Cerebellar nuclear complex (tissue), 1 donor: Measurements from ENCODE around the gene MYO16.

Experiments
- DNase-seq, 2 experiments: peaks; one replicate each; lab custom pipeline; 2025; lab: John Stamatoyannopoulos, UW

MYO16 gene

DNA sequence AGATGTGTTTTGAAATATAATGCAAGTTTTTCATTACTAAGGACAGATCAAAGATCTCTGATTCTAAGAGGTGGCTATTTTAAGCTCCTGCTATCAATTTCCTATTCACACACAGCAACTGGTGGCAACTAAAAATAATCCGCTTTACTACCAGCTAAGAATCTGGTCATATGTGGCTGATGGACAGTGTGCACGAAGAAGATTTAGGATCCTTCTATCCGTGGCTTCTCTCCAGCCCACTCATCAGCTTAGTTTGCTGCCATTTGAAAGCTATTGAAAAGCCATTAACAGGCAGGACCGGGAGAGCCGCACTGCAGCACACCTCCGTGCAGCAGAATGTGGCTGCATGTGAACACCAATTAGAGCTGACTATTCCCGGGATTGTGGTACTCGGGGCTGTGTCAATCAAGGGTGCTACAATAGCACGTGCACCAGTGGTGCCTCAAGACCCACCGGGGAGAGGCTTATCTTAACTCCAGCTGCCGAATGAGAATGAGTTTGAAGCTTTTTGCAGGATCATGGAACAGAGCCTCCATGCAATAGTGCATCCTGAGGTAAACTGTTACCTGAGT is at the start of gene MYO16:
TSS of gene MYO16 (plus strand) at position 431 of the 572 bp plus-strand sequence. CDS start 234 bp downstream, outside the sequence.
- no peak for DNase-seq

DNA sequence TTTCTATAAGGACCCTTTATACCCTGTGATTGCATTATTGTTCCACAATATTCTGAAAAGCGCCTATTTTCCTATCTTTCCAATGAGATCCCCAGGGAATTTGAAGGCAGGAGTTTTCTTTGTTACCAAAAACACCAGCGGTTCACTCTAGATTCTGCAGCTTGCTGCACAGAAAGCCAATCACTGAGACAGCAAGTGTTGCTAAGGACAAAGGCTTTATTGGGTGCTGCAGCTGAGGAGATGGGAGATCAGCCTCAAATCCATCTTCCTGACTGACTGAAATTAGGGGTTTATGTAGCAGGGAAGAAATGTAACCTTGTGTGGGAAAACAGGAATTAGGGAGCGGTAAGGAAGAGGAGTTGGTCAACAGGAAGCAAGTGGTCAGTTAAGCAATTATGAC is 42.6 kb upstream of the MYO16 start:
- no peak for DNase-seq

DNA sequence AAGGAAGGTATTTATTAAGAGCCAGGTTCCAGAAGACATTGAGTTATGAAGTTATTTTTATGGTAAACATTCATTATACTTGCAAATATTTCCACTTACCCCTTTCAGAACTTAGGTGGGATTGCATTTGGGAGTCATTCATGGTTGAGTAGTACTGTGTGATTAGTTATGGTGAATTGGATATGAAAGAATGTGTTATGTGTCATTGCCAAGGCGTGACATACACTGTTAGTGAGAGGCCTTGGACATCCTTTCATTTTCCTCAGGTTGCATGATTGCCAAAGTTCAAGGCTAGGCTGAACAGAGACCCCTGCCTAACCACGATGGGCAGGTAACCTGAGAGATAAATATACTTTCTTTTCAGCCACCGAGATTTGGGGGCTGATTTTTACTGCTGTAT is 40.9 kb upstream of the MYO16 start:
- DNase-seq: no peak

DNA sequence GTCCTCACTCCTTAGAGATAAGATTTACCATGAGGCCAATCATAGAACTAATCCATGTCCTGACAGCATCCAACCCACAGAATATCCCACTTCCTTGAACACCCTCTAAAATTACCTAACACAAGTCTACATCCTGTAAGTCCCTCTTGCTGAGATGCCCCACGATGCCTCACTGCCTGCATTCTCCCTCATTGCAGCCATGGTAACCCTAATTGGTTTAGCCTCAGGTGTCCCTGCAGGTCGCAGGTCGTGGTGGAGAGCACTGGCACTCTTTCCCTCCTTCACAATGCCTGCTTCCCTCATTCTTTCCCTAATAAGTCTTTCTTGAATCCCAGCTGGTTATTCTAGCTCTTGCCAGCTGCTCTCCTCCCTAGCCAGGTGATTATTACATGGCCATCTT is 35.3 kb upstream of the MYO16 start:
- DNase-seq: no peak

DNA sequence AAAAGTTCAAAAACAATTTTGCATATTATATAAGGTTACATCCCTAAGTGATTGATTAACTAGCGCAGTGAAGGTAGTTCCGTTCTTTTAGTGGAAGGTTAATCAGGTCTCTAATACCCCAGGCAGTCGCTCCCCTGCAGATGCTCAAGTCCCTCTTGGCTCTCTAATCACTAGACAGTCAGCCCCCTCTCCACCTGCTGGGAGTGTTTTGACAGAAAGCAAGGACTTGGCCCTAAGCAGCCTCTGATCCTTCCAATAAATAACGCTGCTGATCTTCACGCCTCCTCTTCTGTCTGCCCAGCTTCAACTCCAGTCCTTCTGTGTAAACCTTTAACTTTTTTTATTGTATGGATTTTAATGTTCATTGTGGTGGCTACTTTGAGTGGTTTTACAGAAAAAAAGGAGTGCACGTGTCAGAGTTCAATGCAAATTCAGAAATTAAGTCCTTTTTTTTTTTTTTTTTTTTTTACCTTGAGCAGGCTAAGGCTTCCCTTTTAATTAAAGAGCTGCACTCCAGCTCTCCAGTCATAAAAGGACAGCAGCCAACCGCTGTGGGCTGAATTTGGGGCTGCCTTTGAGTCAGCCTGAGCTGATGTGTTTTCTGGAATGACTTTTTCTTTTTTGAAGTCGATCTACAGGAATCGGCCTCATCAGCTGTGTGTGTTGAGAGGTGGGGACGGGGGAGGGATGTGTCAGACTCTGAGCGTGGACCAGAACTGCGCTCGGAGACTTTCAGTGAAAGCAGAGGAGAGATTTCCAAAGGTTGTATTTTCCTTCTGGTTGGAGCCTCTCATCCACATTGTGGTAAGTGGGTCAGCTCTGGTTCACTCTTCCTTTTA is 33.8 kb upstream of the MYO16 start:
- DNase-seq: no peak

DNA sequence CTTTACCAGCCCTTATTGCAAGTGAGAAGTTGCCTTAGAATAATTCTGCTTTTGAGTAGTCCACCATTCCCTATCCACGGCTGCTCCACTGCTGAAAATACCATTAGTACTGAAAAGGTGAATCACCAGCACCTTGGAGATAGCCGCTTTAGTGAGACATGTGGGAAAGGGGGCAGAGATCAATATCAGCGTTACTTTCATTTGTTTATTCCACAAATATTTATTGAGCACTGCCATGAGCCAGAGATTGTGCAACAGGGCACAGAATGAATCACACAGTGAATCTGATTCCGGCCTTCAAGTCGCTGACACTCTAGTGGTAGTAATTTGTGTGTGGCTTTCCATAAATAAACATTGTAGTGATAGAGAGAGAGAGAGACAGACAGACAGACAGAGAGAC is 31.5 kb upstream of the MYO16 start:
- no peak for DNase-seq

DNA sequence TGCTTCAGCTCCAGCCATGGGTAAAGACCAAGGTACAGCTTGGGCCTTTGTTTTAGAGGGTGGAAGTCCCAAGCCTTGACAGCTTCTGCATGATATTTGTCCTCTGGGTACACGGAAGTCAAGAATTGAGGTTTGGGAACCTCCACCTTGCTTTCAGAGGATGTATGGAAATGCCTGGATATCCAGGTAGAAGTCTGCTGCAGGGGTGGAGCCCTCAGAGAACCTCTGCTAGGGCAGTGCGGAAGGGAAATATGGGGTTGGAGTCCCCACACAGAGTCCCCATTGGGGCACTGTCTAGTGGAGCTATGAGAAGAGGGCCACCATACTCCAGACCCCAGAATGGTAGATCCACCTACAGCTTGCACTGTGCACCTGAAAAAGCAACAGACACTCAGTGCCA is 23.0 kb upstream of the MYO16 start:
- no peak for DNase-seq

DNA sequence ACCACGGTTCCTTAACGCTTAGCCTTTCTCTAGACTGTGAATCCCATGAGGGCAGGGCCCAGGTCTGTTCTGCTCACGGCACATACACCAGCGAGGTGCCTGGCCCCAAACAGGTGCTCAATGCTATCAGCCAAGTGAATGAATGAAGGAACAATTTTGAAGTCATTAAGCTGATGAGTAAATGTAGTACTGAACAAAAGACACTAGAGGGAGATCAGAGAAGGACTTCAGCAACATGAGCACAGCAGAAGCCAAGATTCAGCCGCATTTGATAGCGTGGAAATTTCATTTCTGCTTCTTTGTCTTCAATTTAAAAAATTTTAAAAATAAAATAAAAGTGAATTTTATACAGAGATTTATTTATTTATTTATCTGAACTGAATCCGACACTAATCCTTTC is 20.1 kb upstream of the MYO16 start:
- DNase-seq: no peak

DNA sequence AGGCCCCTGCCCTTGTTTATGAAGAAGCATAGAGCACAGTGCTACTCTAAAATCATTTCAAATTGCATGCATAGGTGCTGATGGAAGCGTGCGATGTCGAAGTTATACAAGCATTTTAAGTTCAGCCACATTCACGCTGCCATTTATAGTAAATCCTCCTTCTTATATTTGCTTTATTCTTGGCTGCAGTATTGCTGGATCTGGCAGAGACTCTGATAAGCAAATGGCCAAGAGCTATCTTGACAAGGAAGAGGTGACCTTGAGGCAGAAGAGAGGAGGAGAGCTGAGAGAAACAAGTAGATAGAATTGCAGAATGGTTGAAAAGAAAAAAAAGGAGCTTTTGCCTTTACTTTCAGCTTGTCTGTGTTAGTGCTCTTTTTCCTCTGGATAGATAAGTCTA is 18.9 kb upstream of the MYO16 start:
- DNase-seq: no peak

DNA sequence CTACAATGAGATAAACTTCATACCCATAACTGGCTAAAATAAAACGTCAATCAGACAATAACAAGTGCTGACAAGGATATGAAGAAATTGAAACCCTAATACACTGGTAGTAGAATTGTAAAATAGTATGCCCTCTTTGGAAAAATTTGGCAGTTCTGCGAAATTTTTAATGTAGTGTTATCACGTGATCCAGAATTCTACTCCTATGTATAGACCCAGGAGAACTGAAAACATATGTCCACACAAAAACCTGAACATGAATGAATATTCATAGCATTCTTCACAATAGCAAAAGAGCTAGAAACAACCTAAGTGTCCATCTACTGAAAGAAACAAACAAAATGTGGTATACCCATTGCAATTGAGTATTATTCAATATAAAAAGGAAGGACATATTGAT is 14.2 kb upstream of the MYO16 start:
- DNase-seq: no peak

DNA sequence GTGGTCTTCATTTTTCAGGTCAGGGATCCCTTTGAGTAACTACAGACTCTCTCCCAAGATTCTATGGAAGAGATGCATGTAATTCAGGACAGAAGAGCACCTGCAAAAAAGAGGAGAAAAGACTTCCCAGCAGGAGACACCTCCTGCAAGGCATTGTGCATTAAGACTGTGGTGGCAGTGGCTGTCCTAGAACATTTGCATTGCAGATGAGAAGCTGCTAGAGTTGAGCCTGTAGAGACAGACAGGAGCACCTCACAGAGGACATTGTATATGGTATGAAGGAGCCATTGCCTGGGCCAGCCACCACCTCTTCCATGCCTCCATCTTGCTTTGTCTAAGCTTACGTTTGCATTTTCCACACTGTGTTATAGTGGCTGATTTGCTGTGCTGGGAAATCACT is 11.2 kb upstream of the MYO16 start:
- DNase-seq: no peak

DNA sequence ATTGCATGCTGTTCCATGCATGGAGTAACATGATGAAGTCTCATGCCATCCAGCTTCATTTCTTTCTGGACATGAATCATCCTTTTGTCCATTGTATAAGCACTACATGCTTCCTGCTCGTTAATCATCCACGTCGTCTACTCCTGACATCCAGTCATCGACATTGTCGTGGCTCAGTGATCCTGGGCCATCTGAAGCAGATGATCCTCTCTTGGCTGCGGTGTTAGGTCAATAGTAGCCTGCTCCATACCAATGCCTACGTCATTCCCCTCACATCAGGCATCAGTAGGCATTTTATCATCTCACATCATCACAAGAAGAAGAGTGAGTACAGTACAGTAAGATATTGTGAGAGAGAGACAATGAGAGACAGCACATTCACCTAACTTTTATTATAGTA is 7.9 kb upstream of the MYO16 start:
- no peak for DNase-seq

DNA sequence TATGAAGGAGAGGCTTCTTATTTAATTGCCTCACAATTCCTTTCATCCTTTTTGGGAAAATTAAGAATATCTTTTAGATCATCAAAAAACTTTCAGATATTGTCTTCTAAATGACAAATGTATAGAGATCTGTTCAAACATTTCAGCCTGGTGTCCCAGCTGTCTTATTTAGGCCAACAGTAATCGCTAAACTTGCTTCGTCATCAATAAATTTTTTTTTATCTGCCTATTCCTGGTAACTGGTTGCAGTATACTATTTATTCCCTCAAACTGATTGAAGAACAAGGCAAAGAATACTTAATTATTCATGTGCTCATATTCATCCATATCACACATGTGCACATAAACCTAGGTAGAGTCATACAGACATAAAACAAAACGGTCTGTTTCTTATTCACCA is 5.3 kb upstream of the MYO16 start:
- DNase-seq: no peak

DNA sequence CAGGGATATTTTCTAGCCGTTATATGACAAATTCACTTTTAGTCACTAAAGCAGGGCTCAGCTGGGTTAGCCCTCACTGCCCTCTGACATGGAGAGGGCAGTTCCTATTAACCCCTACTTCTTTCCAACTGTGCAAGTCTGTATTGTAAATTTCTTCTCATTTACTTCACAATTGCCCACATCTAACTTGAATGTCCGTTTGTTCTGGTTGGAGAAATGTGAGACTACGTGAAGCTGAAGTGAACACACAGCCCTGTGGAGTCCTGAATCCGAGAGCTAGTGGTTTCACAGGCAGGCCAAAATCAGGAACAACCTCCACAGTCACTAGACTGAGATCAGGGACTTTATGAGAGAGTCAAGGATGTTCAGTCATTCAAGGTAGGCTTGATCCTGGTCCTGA is 4.4 kb upstream of the MYO16 start:
- no peak for DNase-seq

DNA sequence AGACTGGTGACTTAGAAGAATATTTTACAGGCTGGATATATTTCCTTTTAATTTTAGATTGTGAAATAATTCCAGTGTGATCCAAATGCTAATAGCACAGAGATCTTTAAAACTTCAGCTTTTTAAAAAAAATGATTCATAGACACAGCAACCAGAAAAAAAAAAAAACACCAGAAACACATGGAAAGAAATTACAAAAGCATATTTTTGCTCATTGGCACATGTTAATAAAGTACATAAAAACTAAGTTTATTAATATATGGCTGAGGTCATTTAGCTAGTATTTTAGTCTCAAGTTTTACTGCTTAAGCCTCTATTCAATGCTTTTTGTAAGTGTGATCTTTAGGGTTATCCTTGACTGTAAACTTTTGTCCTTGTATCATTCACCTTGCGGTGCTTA is 577 bp downstream of the MYO16 start:
- no peak for DNase-seq

DNA sequence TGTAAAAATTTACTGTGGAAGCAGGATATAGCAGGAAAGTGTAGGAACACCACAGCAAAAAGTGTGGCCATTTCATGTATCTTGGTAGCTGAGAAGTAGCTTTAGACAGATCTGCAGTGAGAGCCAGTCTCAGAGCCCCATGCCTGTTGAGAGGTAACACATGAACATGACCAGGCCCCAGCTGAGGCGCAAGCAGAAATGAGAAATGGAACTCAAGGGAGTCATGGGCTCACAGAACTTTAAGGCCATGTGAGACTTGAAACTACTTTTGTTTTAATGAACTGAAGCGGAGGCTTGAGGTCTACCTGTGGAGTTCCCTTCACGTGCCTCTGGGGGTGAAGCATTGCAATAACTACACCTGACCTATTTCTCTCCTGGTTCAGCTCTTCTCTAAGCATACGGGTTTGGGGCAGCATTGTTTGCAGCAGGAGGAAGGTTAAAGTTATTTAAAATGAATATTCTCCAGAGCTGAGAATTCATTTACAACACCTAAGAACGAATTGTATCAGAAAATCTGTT is 3.3 kb downstream of the MYO16 start:
- DNase-seq: no peak

DNA sequence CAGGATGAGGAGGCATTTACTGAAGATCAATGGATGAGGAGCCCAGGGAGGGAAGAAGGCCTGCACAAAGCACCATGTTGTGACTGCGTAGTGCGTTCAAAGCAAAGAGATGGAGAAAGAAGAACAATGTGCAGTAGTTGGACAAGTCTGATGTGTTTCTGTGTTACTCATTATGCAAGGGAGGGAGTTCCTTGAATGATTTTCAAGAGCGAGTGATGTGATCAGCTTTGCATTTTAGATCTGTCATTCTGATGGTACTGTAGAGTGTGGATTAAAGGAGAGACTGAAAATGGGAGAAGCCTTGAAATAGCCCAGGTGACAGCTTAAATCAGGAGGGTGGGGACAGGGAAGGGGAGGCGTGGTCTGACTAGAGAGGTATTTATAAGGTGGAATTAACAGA is 9.5 kb downstream of the MYO16 start:
- DNase-seq: no peak

DNA sequence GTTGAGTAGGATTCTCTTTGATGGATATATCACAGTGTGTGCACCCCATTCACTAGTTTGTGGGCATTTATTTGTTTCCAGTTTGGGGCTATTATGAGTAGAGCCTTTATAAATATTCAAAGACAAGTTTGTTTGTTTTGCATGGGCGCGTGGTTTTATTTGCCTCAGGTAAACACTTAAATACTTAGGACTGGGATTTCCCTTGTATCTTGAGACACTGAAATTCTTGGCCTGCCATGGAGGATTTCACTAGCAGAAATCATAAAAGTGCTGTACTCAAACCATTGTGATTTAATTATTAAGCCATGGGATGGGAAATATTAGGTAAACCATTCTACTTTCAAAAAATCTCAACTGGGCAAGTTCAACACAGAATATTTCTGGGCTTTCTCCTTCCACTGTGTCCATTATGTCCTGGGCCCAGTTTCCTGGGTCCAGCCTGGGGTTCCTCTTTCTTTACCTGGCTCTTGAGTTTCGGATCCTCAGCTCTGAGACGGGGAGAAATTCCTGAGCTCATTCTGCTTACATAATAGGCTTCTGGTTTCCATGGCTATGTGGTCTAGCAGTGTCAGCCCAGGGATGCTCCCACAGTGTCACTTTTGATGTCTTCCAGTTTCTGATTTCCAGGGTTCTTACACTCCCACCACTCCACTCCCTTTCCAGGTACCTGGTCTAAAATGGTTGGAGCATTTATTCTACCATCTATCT is 14.4 kb downstream of the MYO16 start:
- no peak for DNase-seq

DNA sequence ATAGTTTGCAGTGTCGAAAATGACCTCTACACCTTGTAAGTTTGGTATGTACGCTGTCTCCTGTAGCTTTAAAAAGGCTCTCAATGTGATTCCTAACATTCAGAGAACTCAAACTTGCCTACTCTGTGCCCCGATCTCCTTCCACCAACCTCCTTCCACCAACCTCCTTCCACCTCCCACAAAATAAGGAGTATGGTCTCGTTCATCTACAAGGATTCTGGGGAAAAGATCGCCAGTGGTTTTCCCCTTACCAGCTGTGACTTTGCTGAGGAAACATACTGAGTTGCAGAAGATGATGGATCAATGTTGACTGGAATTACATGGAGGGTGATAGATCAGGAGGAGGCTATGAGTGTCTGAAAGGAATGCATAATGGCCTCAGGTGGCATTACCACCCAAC is 16.0 kb downstream of the MYO16 start:
- no peak for DNase-seq

DNA sequence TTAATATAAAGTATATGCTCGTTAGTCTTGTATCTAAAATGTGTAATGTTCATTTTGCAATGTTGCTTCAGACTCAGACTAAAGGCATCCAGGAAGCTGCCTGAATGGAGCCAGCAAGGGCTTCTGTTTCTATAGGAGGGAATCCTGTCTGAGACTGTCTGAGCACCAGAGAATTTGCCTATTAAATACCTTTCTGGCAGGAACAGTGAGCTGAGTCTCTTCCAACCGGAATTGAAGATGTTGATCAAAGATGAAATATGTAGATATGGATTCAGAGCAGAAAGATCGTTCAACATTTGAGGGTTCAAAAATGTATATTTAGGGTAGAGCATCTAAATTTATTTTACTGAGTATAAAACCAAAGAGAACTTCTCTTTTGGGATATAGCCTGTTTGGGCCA is 20.9 kb downstream of the MYO16 start:
- no peak for DNase-seq

DNA sequence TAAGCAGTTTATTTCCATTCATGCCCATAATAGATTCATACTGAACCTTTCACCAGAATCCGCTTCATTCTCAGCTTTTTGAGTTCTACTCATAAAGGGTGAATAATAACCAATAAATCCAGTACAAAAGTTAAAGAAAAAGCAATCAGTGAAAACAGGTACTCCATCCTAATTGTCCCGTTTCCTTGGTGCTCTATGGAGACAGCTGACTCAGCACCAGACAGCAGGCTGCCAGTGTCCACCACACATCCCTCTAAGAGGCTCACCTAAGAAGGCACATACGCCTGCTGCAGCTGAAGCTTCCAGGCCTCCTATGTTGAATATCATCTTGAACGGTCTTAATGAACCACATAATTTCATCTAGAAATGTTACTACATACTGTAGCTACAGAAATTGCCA is 27.3 kb downstream of the MYO16 start:
- DNase-seq: no peak

DNA sequence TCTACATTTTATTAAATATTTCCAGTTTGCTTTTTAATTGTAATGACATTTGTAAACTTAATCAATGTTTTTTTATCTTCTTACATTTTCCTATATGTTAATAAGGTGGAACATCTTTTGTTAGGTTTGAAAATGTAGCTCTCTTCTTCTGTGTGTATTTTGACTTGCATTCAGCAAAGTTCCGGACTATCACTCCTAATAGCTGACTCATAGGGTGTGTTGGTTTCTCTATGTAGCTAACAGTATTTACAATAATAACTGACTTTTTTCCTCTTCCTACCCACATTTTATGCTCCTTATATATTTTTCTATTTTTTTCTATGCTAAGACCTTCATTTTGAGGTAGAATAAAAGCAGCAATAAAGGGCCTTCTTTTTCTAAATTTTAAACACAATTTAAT is 28.1 kb downstream of the MYO16 start:
- no peak for DNase-seq

DNA sequence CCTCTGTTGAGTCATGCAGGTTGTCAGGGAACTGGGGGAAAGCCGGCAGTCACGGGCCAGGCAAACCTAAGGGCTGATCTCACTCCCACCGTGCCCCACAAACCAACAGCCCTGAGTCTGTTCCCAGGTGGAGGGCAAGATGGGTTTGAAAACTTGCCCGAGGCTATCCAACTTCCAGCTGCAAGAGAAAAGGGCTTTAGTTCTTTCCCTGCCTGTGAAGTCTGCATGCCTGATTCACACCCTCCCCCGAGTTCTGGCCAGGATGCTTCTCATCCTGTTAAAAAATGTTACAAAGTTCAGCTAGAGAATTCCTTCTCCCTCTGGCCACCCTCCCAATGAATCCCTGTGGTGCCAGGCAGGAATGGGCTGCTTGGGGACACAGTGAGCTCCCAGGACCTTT is 33.1 kb downstream of the MYO16 start:
- DNase-seq: no peak
